Adipose tissue (tissue), 3 donors: ENCODE measurements around the gene PTHLH. TPM values are rescaled to one million over a fixed set of nuclear protein-coding genes. Genes with fewer than 3 reads are reported as not detected.

ENCODE experiments used
- polyA plus RNA-seq, 3 donors: library from polyadenylated mRNA; stranded (reverse); fragments of 200-250 nt; gene quantifications; one replicate each; pipeline ENCODE4 v1.2.3, GENCODE V29; 2013
- donor health status: healthy with polysubstance abuse.
- donor health status: Bipolar disorder and iron deficiency.
- donor health status: healthy.

PTHLH gene
- polyA plus RNA-seq, 3 donors, result 0.08 to 0.61 TPM; not detected in 1

Other genes starting within 250 kb of the PTHLH start
- 1 to 10 TPM; 8.0 to 9.7 (median 8.2) TPM for gene KLHL42, start 192.5 kb downstream of the PTHLH start, polyA plus RNA-seq
- gene MANSC4, start 192.5 kb downstream of the PTHLH start, polyA plus RNA-seq, result under 1 TPM in 1 of 3 donors, not detected in 2; 0.08 TPM
- gene CCDC91, start 217.7 kb upstream of the PTHLH start, polyA plus RNA-seq, result 10 to 100 TPM in 2 of 3 donors, 1 to 10 TPM in 1; 9.4 to 21.0 (median 18.3) TPM